ENCODE results near the gene PKN2. TPM values are rescaled to one million over a fixed set of nuclear protein-coding genes. Genes with fewer than 3 reads are reported as not detected.

Gene PKN2
- total RNA-seq, 6 experiments from 2014 or later = 32.4 to 43.6 (median 35.7) TPM

GRCh38 chr1:88753506-88753905 is 69.4 kb downstream of the PKN2 start:
- no peak for TF ChIP-seq CTCF (IDR thresholded peaks at IDR 0.05)
- Mint-ChIP-seq H3K4me1 (ENCODE audit: low read depth) (no peaks in the 10 kb centered on the region), H3K9me3 (no peaks in the 10 kb centered on the region), H3K27ac (no peak overlapping the region), H3K36me3 (ENCODE audit: low read depth) (peaks cover 7% of the 10 kb centered on the region), H3K27me3 (ENCODE audit: insufficient read depth) (no peaks in the 10 kb centered on the region), H3K4me3 (no peak overlapping the region)
- no peak for DNase-seq

GRCh38 chr1:88763649-88764406 is 79.8 kb downstream of the PKN2 start:
- Mint-ChIP-seq H3K27ac (peak overlapping the region; percentile 61), H3K9me3 (no peaks in the 10 kb centered on the region), H3K27me3 (ENCODE audit: insufficient read depth) (no peaks in the 10 kb centered on the region), H3K4me1 (ENCODE audit: low read depth) (peaks cover 41% of the 10 kb centered on the region), H3K36me3 (ENCODE audit: low read depth) (peaks cover 7% of the 10 kb centered on the region), H3K4me3 (peak overlapping the region; percentile 81)
- peak; percentile 66 for DNase-seq
- no peak for TF ChIP-seq CTCF (IDR thresholded peaks at IDR 0.05)

GRCh38 chr1:88768187-88768586 is 84.1 kb downstream of the PKN2 start:
- H3K9me3 Mint-ChIP-seq = no peaks in the 10 kb centered on the region
- DNase-seq = no peak
- TF ChIP-seq CTCF (IDR thresholded peaks at IDR 0.05) = no peak
- peaks cover 27% of the 10 kb centered on the region for H3K4me1 Mint-ChIP-seq (ENCODE audit: low read depth)
- peaks cover 8% of the 10 kb centered on the region for H3K36me3 Mint-ChIP-seq (ENCODE audit: low read depth)
- no peak overlapping the region for H3K4me3 Mint-ChIP-seq
- H3K27me3 Mint-ChIP-seq (ENCODE audit: insufficient read depth) = no peaks in the 10 kb centered on the region
- no peak overlapping the region for H3K27ac Mint-ChIP-seq

- no peak overlapping the region for H3K4me3 Mint-ChIP-seq
- peaks cover 14% of the 10 kb centered on the region for H3K36me3 Mint-ChIP-seq (ENCODE audit: low read depth)
- peak overlapping the region; percentile 22; the same call in 1 of the 2 replicates for H3K27ac Mint-ChIP-seq
- no peak for DNase-seq
- no peak for TF ChIP-seq CTCF (IDR thresholded peaks at IDR 0.05)
- peaks cover 27% of the 10 kb centered on the region for H3K4me1 Mint-ChIP-seq (ENCODE audit: low read depth)
- H3K27me3 Mint-ChIP-seq (ENCODE audit: insufficient read depth) = no peaks in the 10 kb centered on the region
- no peaks in the 10 kb centered on the region for H3K9me3 Mint-ChIP-seq
Observed at GRCh38 chr1:88768816-88769215, 84.7 kb downstream of the PKN2 start.

GRCh38 chr1:88773540-88774150 is 89.6 kb downstream of the PKN2 start:
- Mint-ChIP-seq H3K27ac (peak overlapping the region; percentile 86), H3K36me3 (ENCODE audit: low read depth) (peaks cover 37% of the 10 kb centered on the region), H3K4me1 (ENCODE audit: low read depth) (peaks cover 26% of the 10 kb centered on the region), H3K9me3 (no peaks in the 10 kb centered on the region), H3K27me3 (ENCODE audit: insufficient read depth) (peaks cover 1% of the 10 kb centered on the region), H3K4me3 (peak overlapping the region; percentile 22; the same call in 1 of the 2 replicates)
- DNase-seq = peak; percentile 65
- TF ChIP-seq CTCF (IDR thresholded peaks at IDR 0.05) = no peak

Data from HFFc6 (cell line).